ENCODE data around the gene MACROD2.

DNA sequence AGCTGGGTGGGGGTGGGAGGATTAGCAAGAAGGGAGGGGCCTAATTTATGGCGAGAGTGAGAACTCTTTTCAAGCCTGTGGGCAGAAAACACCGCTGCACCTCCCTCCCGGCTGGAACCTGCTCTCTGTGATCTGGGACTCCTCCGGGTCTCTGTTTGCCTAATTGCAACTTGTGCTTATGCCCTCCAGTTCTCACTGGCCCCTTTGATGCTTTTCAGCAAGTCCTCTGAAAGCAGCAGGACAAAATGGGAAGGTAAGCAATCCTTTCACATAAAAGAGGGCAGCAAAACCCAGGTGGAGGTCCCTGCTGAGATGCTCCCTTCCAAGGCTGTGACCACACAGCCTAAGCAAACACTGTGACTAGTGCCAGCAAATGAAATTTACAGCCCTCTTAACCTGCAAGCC, 865.1 kb downstream of the MACROD2 start:
- TF ChIP-seq, protein P1, sequence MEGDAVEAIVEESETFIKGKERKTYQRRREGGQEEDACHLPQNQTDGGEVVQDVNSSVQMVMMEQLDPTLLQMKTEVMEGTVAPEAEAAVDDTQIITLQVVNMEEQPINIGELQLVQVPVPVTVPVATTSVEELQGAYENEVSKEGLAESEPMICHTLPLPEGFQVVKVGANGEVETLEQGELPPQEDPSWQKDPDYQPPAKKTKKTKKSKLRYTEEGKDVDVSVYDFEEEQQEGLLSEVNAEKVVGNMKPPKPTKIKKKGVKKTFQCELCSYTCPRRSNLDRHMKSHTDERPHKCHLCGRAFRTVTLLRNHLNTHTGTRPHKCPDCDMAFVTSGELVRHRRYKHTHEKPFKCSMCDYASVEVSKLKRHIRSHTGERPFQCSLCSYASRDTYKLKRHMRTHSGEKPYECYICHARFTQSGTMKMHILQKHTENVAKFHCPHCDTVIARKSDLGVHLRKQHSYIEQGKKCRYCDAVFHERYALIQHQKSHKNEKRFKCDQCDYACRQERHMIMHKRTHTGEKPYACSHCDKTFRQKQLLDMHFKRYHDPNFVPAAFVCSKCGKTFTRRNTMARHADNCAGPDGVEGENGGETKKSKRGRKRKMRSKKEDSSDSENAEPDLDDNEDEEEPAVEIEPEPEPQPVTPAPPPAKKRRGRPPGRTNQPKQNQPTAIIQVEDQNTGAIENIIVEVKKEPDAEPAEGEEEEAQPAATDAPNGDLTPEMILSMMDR (conservative IDR thresholded peaks at IDR 0.05; ENCODE audit: low read depth, low read length), result no peak
- TF ChIP-seq EZH2 (IDR thresholded peaks at IDR 0.05; ENCODE audit: borderline replicate concordance, low read depth, low read length, poor library complexity, severe bottlenecking), result no peak
